ENCODE data around the gene PTPN3.

The PTPN3 gene

DNA sequence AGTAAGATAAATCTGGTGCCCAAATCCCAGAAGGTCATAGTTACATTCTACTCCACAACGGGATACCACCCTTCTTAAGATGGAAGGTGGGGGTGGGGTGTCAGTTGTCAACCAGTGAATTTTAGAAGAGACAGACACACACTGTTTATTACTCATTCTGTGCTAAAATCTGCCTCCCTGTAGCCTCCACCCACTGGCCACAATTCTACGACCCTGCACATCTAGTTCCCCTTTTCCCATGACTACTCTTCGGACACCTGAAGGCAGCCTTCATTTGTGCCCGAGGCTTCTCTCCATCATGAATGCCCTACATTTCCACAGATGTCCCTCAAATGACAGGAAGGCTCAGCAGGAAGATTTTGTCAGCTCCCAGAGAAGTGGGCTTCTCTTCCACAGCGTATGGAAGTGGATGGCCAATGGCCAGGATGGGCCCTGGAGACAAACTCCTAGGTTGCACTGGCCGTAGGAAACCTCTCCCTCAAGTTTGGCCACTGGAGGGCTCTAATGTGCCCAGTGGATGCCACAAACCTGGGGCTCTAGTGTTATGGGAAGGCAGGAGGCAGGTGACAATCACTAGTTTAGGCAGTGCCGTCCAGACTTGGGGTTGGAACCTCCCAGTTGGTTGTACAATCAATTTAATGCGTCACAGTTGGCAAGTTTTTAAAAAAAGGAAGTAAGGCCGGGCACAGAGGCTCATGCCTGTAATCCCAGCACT, 46.6 kb downstream of the PTPN3 start:
- no peak for DNase-seq

DNA sequence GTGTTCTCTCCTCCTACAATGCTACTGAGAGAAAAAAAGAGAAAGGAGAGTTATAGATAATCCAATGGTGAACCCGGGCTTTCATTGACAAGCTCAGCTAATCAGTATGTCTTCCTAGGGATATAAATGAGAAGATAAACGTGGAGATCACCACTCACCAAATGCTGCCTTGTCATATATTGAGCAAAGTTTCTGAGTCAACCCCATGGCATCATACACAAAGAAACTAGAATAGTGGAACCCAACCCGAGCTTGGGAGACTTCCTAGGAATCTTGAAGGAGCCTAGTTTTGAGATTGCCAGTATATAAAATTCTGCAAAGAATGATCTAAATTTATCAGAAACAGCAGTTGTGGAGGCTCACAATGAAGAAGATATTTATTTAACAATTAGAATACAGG, 47.8 kb downstream of the PTPN3 start:
- no peak for DNase-seq

DNA sequence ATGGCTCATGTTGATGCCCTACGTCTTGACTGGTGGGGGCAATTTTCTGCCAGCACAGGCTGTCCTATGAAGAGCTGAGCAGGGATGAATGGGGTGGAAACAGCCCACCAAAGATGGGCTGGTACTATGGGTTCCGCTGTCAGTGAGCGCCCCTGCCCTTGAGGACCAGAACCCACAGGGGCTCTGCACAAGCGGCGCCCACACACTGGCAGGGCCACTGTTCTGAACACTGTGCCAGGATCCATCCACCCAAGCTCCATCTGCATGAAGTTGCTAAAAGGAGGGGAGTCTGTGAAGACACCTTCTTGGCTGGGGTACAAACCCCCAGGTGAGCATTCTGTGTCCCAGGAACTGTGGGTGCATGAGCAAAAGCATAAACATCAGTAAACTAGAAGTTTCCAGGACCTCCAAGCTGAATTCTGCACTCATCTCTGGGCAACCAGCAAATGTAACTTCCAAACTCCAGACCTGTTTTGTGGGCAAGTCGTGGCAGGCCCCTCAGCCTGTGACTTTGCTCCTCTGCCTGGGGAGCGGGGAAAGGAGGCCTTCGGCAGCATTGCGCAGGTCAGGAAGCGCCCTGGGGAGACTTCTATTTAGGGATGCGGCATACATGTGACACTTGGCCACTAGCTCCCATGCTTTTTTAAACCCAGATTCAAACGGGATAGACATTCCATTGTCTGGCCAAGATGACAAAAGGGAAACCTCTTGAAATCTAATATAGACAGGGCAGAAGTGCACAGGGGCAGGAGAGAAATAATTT, 48.9 kb downstream of the PTPN3 start:
- DNase-seq = no peak

DNA sequence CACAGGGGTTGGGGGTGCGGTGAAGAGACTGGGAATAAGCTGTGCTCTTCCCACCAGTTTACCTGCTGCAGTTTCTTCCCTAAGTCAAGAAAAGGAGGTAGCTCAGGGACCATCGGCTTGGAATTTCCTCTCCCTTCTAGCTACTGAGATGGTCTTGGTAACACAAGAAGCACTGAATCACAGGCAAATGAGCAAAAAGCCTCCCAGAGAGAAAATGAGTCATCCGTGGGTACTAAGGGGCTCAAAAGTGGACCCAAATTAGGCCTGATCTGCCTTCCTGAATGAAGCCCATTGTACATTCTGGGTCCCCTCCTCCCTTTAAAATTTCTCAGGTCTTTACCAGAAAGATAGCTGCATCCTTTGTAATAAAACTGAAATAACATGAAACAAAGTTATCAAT, 49.9 kb downstream of the PTPN3 start:
- DNase-seq = no peak

DNA sequence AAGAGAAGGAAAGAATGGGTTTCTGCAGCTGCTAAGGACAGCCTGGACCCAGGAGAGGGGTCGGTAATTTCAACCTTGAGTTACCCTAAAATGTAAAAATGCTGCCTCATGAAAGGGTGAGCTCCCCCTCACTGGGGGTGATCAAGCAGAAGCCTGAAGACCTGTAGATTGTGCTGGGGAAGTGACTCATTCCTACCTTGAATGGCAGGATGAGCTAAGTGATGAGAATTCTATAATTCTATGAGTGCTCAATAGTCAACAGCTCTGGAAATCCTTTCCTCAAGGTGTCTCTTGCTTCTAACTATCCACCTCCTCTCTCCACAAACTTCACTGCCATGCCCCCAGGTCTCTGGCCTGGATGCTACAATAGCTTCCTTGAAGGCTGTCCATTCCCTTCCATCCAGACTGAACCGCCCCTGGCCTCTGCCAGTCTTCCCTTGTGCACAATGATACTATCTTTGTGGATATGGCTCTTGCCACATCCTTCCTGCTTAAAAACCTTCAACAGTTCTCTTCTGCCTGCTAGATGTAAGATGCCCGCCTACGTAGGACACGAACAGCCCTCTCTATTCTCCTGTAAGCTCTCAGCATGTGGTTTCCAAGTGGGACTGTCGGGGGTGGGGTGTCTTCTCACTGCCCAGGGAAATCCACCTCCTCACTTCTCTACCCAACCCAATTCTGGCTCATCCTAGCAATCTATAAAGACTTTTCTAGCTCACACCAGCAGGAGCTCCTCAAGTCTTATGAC, 50.6 kb downstream of the PTPN3 start:
- no peak for DNase-seq

DNA sequence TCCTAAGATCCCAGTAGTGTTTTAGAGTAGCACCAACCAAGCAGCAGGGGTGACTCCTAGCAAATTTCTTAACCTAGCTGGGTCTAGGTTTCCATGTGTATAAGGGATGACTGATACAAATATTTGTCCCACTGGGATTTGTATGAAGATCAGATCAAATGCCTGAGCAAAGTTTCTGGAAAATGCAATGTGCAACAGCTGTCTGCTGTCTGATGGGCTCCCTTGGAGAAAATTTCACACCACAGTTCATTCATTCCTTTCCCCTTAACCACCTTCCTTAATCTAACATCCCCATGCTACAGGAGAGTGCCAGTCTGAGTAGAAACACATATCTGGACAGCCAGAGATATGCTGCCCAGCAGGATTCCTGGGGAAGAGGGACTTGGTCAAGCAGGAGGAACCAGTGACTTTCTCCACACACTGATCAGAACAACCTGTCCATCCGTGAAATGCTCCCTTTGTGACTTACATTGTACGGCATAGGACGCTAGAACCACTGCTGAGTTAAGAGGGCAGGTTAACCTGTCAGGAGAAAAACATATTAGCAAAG, 53.3 kb downstream of the PTPN3 start:
- no peak for DNase-seq

DNA sequence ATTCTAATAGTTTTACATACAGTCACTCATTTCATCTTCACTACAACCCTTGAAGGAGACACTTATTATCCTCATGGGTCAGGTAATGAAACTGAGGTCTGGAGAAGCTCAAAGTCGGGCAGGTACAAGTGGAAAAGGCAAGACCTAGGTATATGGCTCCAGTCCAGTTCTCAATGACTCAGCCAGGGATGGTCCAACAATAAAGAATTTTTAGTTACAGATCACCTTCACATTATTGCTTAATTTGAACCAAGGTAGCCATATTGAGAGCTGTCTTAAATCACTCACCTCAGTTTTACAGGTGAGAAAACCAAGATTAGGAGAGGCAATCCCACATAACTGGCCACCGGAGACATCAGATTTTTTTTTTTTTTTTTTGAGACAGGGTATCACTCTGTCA, 55.4 kb downstream of the PTPN3 start:
- DNase-seq = no peak

DNA sequence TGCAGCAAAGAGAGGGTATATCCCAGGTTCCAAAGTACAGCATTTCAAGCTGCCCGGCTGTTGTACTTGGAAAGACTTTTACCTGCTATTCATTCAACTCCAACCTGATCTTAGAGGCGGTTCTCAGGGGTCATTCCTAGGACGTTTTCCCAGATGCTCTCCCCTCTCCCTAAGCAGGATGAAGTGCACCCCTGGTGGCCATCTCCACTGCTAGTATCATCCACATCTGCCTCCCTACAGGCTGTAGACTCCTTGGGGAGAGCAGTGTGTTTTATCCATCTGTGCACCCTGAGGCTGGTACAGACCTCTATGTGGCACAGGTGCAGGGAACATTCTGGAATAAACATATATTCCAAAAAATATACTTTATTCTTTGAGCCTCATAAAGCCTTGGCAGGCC, 56.8 kb downstream of the PTPN3 start:
- DNase-seq = no peak

DNA sequence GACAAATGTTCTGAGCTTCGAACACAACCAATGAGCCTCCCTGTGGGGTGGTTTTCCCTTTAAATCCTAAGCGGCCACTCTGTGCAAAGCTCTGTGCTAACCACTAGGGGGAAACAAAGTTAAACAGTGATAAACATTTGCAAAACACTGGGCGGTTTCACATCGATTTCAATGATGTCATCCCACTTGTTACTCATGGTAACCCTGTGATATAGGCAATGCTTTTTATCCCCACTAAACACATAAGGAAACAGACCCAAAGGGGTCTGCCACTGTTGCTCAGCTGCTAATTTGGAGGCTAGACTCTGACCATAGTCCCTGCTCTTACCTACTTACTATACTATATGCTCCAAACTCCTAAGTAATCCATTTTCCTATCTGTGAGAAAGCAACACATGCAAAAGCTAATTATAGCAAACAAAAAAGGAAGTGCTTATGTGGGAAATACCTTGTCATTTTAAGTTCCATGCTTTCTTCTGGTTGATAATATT, 57.3 kb downstream of the PTPN3 start:
- no peak for DNase-seq

DNA sequence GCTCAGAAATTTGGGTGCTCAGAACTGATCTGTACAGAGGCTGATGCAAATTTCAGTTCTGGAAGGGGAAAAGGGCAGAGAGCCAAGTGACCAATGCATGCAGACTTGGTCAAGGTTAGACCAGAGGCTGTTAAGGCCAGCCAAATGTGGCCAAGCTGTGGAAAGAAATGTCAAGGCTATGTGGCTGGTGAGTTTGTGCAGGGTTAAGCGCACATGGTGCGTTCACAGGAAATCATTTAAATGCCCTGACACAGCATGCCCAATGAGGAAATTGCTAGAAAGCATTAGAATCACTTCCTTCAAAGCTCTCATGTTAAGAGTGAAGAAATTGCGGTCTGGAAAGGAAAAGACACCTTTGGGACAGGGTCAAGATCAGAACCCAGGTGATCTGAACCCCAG, 58.0 kb downstream of the PTPN3 start:
- DNase-seq = no peak

DNA sequence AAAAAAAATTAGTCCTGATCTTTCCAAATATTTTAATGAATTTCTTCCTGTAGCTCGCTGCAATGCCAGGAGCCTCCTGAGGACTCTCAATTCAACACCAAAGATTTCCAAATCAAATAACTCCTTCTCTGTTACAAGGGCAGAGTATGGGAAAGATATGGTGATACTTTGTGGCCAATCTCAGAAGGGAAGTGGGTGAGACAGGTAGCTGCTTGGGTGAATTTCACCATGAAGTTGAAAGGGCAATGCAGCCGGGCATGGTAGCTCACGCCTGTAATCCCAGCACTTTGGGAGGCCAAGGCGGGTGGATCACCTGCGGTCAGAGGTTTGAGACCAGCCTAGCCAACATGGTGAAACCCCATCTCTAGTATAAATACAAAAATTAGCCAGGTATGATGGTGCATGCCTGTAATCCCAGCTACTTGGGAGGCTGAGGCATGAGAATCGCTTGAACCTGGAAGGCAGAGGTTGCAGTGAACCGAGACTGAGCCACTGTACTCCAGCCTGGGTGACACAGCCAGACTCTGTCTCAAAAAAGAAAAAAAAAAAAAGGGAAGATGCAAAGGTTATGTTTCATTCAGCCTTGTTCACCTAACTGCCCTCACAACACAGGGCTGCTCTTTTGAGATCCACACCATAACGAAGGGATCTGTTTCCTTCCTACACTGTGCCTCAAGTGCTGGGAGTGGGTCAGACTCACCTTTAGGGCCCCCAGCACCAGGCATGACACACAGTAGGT, 58.6 kb downstream of the PTPN3 start:
- DNase-seq = no peak

DNA sequence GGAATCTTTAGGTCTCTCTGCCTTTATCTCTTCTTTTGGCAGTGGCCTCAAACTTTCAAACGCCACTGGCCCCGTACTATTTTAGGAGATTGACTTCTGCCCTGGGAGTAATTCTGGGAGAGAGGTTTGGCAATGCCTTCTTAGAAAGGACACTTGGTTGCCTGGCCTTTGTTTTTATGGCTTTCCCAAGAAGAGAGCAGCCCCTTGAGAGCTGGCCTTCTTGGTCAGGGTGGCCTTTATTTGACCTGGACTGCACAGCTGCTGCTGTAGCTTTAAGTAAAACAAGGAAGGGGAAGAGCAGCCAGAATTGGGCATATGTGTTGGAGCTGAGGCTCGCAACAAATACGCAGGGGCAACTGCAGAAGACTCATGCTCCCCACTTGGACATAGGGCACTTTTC, 60.8 kb downstream of the PTPN3 start:
- DNase-seq = no peak

DNA sequence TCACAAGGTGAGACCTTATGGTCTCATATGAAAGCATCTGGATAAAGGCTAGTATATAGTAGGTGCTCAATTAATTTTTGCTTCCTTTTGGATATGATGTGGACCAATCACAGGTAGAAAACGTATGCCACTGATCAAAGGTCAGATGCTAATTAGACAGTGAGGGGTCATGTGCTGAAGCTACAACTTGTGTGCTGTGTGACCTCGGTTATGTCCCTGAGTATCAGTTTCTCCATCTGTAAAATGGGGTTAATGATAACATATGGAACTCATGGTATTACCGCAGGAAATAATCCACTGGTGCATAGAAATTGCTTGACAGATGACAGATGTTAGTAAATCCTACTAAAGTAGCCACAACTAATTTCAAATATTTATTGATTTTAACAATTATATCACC, 62.0 kb downstream of the PTPN3 start:
- no peak for DNase-seq

DNA sequence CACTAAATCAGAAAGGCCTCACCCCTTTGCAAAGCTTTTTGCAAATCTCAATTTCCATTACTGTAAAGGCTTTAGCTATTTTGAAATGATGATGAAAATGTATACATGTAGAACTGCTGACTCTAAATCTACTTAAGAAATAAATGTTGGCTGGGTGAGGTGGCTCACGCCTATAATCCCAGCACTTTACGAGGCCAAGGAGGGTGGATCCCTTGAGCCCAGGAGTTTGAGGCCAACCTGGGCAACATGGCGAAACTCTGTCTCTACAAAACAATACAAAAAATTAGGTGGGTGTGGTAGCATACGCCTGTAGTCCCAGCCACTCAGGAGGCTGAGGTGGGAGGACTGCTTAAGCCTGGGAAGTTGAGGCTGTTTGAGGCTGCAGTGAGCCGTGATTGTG, 64.6 kb downstream of the PTPN3 start:
- no peak for DNase-seq

DNA sequence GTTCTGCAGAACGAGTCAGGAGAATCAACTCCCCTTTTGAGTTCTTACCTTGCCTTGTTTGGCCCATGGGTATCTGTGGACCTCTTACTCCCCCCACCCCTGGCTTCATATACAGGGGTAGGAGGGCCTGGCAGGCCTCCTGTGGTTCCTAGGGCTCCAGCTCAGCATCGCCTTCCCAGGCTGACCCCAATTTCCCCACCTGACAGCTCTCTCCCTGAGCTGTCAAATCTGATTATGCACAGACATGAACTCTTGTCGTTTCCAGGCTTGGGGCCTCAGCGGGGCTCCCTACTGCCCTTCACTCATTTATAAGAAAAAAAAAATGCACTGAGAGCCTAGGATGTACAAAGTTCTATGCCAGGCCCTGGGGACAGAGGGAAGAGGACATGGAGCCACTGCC, 67.9 kb downstream of the PTPN3 start:
- DNase-seq = no peak

DNA sequence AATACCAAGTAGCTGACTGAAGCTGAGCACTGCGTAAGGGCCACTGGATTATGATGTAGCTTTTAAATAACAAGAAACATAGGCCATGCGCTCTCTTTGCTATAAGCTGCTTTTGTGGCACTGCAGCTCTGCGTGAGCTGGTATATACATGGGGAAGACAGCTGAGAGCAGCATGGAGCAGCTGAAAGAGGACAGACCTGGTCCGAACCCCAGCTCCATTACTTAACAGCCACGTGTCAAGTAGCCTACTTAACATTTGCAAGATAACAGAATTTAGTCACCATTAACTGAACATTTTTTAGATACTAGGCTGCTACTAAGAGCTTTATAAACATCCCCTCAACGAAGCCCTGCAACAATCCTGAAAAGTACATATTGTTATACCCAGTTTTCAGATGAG, 69.3 kb downstream of the PTPN3 start:
- DNase-seq = no peak

DNA sequence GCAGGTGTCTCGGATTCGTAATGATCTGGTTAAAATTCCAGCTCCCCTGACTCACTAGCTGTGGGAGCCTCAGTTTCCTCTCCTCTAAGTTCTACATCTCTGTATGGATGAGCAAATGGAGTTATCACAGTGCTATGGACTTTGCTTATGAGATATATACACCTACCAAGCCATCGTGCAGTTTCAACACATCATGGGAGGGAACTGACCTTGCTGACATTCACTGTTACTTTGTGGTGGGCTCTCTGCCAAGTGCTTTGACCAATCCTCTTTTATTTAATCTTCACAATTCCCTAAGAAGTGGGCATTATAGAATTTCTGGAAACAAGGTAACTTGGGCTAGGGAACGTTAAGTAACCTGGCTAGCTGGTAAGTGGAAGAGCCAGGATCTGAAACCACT, 70.2 kb downstream of the PTPN3 start:
- no peak for DNase-seq

DNA sequence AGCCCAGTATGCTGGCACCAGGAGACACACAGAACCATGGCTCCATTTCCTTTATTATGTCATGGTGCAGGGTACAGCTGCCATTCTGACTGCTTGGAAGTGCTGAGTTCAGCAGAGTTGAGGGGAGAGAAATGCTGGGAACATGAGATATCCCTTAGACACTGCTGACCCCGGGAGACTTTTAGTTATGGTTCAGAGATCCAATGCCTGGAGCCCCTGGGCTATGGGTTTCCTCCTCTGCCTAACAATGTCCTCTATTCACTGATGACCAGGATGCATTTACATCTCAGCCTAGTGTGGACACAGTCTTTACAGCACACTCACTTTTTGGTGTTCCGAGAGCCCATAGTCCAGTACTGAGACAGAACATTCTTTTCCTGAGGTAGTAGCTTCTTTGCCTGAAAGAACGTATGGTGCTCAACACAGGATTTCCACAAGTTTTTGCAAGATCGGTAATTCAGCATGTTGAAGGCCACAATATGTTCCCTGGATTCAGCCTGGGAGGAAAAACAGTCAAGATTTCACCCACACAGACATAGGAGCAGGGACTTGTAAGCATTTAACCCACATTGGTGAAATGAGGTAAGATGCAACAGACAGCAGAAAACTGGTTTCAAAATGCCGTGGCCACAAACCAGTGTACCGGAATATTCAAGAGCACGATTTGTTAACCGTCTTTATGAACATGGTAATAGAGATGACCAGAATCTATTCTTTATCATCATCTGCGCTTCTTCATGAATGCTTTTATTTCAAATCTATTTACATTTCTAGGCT, 71.3 kb downstream of the PTPN3 start:
- no peak for DNase-seq

DNA sequence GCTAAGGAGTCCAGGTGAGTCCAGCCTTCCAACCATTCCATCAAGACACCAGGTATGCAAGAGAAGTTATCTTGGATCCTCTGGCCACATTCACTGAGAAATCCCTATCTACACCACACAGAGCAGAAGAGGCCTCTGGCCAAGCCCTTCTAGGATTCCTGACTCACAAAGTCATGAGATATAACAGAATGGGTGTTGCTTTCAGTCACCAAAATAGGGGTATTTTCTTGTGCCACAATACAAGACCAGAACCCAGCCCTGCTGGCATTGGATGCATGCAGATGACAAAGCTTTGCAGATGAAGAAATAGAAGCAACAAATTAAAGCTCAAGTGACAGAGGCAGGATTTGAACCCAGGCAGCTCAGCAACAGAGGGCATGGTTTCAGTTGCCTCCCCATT, 73.5 kb downstream of the PTPN3 start:
- DNase-seq = no peak

DNA sequence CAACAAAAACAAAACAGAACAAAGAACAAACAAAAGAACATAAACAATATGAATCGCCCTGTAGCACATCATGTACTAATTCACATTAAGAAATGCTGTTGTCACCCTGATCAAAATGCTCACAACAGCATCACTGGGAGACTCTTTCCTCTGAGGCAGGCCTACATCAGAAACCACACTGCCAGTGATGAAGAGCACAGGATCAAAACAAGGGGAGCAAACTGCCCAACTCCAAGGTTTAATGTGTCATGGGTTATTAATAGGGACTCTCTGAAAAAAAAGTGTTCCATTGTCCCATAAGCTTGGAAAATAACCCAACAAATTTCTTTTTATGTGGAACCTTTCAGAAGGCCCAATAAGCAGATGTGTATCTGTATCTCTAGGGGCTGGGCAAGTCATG, 74.2 kb downstream of the PTPN3 start:
- DNase-seq = no peak

DNA sequence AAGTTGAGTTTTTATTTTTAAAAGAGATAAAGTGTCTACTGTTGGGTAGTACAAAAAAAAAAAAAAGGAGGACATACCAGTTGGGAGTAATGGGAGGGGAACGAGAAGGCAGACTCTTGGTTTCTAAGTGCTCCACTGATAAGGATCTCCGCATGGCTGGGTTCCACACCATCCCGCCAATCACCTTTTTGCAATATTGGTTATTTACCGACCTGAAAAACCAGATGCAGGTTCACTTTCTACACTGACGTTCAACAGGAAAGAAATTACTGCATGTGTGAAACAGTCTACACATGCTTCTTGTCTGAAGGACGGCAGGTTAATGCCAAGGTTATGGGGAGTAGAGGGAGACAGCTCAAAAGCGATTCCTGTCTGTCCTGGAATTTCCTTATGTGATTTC, 75.5 kb downstream of the PTPN3 start:
- DNase-seq = no peak

Measured in CD4-positive, alpha-beta T cell treated with Interferon gamma for 1 hour (primary cell).